Measurements from ENCODE around the gene SERTAD3.

- no peak for TF ChIP-seq REST (IDR thresholded peaks at IDR 0.05; ENCODE audit: insufficient read depth in 1 of 2, low read depth in 2 of 2, low read length in 2 of 2)
- TF ChIP-seq POLR2AphosphoS5 (IDR thresholded peaks at IDR 0.05; ENCODE audit: low read depth, low read length): no peak
- no peak for TF ChIP-seq SIN3A (IDR thresholded peaks at IDR 0.05; ENCODE audit: borderline replicate concordance, insufficient read depth, low read length)
- TF ChIP-seq TAF1 (IDR thresholded peaks at IDR 0.05; ENCODE audit: borderline replicate concordance, insufficient read depth, low read length): no peak
- no peak for TF ChIP-seq FOXP2 (optimal IDR thresholded peaks at IDR 0.05; ENCODE audit: borderline replicate concordance, extremely low read depth, extremely low read length, insufficient read depth)
Measured at GRCh38 chr19:40422748-40423566, 21.2 kb downstream of the SERTAD3 start.

Data from PFSK-1 (cell line).